ENCODE data around the gene SCARF2. TPM values are rescaled to one million over a fixed set of nuclear protein-coding genes. Genes with fewer than 3 reads are reported as not detected.

SCARF2 gene
- total and polyA plus RNA-seq, 2 of the 13 experiments (the other 11 are each of a cell fraction or from before 2014, with no cell fraction given): 3.3 to 6.2 TPM

DNA sequence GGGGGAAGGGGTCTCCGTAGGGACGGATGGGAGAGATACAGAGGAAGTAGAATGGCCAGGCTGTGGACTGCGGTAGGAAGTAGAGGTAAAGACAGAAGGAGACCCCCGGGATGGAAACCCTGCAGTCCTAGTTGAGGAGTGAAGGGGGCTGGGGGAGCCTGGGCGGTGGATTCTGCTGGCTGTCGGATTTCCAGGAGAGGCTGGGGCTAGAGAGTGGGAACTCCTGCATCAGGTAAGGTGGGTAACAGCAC, 727 bp upstream of the SCARF2 start:
- Histone ChIP-seq H3K4me1 (ENCODE audit: insufficient read depth, low read length) (peaks cover 49% of the 10 kb centered on the region), H3K4me3 (replicated peaks in 1 of 3; ENCODE audit: insufficient read depth in 1 of 3, low read depth in 2 of 3, low read length in 3 of 3) (peak overlapping the region; percentile 51 to 91 (median 87); a peak in 4 of 6 replicates), H3K4me2 (ENCODE audit: low read depth, low read length) (peak overlapping the region; percentile 100), H3K79me2 (ENCODE audit: insufficient read depth, low read length) (peaks cover 15% of the 10 kb centered on the region), H3K9ac (ENCODE audit: insufficient read depth, low read depth, low read length) (peak overlapping the region; percentile 48; the same call in 1 of the 2 replicates), H2AFZ (ENCODE audit: low read length) (no peak overlapping the region), H3K27ac (ENCODE audit: extremely low read length, insufficient read depth, low read length) (no peak overlapping the region), H4K20me1 (ENCODE audit: insufficient read depth, low read length) (peaks cover 15% of the 10 kb centered on the region), H3K36me3 (replicated peaks in 1 of 2; ENCODE audit: control insufficient read depth in 1 of 2, insufficient read depth in 2 of 2, low read length in 2 of 2) (peaks cover 0 to 3% of the 10 kb centered on the region in 2 experiments; a peak in 2 of 5 replicates), H3K27me3 (ENCODE audit: control insufficient read depth in 1 of 2, insufficient read depth in 2 of 2, low read length in 2 of 2) (no peaks in the 10 kb centered on the region), H3K9me3 (ENCODE audit: low read length) (no peaks in the 10 kb centered on the region)
- ChIA-PET CTCF (ENCODE audit: low intra/inter-chr PET ratio, low total read pairs) (no interaction called here), POLR2A (no interaction called here)
- BruUV-seq (replicated peaks): no TSS peak
- 56% methylated on average over 6 of the region's 6 CpGs for WGBS (ENCODE audit: low lambda C conversion rate)
- DNase-seq (ENCODE audit: low spot score) (no peak), ATAC-seq (no peak), FAIRE-seq (no peak)
- in situ Hi-C loops (cut with HindIII; ENCODE audit: extremely low pct_ligation_motif_present, low pct_unique_long_range_greater_than_20kb): no loop called here
- 0 out of 2 replicates have a peak, but pooled peaks have one; percentile 35 for TF ChIP-seq ZNF501 (CRISPR knock-in tag; IDR thresholded peaks at IDR 0.05)
- 0 out of 2 replicates have a peak, but pooled peaks have one; percentile 14 for TF ChIP-seq DNMT1 (CRISPR knock-in tag; IDR thresholded peaks at IDR 0.05)
- TF ChIP-seq SALL1 (CRISPR knock-in tag; IDR thresholded peaks at IDR 0.05): 0 out of 2 replicates have a peak, but pooled peaks have one; percentile 3
- TF ChIP-seq BORCS8-MEF2B (CRISPR knock-in tag; IDR thresholded peaks at IDR 0.05): no peak
- TF ChIP-seq ARNTL (CRISPR knock-in tag; IDR thresholded peaks at IDR 0.05): no peak
- intact Hi-C loops (cut with micrococcal nuclease; ENCODE audit: unreplicated experiment): no loop called here

DNA sequence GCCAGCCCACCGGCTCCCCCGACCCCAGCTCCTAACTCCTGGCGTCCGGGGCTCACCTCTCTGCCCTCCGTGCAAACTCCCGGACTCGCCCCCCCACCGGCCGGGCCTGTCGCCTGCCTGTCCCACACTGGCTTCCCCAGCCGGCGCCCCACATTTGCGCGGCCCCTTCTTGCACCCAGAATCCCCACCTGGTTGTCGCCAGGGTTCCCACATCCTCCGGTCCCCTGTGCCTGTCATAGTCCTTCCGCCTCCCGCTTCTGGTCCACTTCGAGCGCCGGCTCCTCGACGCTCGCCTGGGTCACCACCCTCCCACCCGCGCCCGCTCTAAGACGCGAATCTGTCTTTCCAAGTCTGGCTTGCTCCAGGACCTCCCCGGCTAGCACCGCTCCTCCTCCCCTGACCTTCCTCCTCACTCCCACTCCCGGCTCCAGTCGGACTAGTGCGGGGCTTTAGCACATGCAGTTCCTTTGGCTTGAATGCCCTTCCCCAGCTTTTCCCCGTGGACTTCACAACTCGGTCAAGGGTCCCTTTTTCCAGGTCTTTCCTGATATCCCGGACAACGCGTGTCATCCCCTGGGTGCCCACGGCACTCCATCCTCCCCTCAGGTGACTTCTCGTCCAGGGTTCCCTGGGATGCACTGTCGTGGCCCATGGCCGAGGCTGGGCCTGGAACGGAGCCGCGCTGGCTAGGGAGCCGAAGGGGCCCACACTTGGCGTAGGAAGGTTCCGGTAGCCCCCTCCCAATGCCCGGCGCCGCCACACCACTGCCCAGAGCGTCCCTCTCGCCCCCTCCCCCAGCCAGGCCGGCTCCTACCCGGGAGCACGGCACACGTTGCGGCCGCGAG, 635 bp downstream of the SCARF2 start:
- H3K4me1 ChIP-seq (ENCODE audit: insufficient read depth, low read length): peaks cover 53% of the 10 kb centered on the region
- peak overlapping the region; percentile 77 to 91 (median 87) for H3K4me3 ChIP-seq (replicated peaks in 1 of 3; ENCODE audit: insufficient read depth in 1 of 3, low read depth in 2 of 3, low read length in 3 of 3)
- intact Hi-C loops (cut with micrococcal nuclease; ENCODE audit: unreplicated experiment): no loop called here
- FAIRE-seq: no peak
- no peak for DNase-seq (ENCODE audit: low spot score)
- BruUV-seq (replicated peaks): TSS peak; percentile 42
- H3K27me3 ChIP-seq (ENCODE audit: control insufficient read depth in 1 of 2, insufficient read depth in 2 of 2, low read length in 2 of 2): no peaks in the 10 kb centered on the region
- POLR2A ChIA-PET: no interaction called here
- no peaks in the 10 kb centered on the region for H3K9me3 ChIP-seq (ENCODE audit: low read length)
- under 1% methylated on average over 40 of the region's 61 CpGs for WGBS (ENCODE audit: low lambda C conversion rate)
- peak overlapping the region; percentile 100 for H3K4me2 ChIP-seq (ENCODE audit: low read depth, low read length)
- peaks cover 0 to 3% of the 10 kb centered on the region in 2 experiments; a peak in 2 of 5 replicates for H3K36me3 ChIP-seq (replicated peaks in 1 of 2; ENCODE audit: control insufficient read depth in 1 of 2, insufficient read depth in 2 of 2, low read length in 2 of 2)
- in situ Hi-C loops (cut with HindIII; ENCODE audit: extremely low pct_ligation_motif_present, low pct_unique_long_range_greater_than_20kb): no loop called here
- CTCF ChIA-PET (ENCODE audit: low intra/inter-chr PET ratio, low total read pairs): no interaction called here
- peaks cover 15% of the 10 kb centered on the region for H4K20me1 ChIP-seq (ENCODE audit: insufficient read depth, low read length)
- peak overlapping the region; percentile 74 for H3K9ac ChIP-seq (ENCODE audit: insufficient read depth, low read depth, low read length)
- peaks cover 20% of the 10 kb centered on the region for H3K79me2 ChIP-seq (ENCODE audit: insufficient read depth, low read length)
- H3K27ac ChIP-seq (ENCODE audit: extremely low read length, insufficient read depth, low read length): peak overlapping the region; percentile 24
- ATAC-seq: peak; percentile 8
- H2AFZ ChIP-seq (ENCODE audit: low read length): no peak overlapping the region
- TF ChIP-seq KLF13 (CRISPR knock-in tag; IDR thresholded peaks at IDR 0.05) (0 out of 2 replicates have a peak, but pooled peaks have one; percentile 54), SCMH1 (CRISPR knock-in tag; IDR thresholded peaks at IDR 0.05; ENCODE audit: borderline replicate concordance) (no peak), CEBPB (IDR thresholded peaks at IDR 0.05; ENCODE audit: borderline replicate concordance, low read depth, low read length) (no peak)
- TF ChIP-seq, protein P1, sequence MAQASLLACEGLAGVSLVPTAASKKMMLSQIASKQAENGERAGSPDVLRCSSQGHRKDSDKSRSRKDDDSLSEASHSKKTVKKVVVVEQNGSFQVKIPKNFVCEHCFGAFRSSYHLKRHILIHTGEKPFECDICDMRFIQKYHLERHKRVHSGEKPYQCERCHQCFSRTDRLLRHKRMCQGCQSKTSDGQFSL (CRISPR knock-in tag; IDR thresholded peaks at IDR 0.05): peak; percentile 76; the same call in 1 of the 2 replicates

Measured in HepG2 (cell line).